GM12878 (cell line): Measurements from ENCODE around the gene LTA. TPM values are rescaled to one million over a fixed set of nuclear protein-coding genes. Genes with fewer than 3 reads are reported as not detected.

ENCODE experiments used
- ATF7 ChIP-seq: fragments of 450-650 bp; IDR thresholded peaks from 2 replicates; pipeline ENCODE4 v1.6.1; 2016; ENCODE audit warnings: low read depth, mild to moderate bottlenecking
- BHLHE40 ChIP-seq, 2 experiments: fragments of 450-650 bp in 1 of 2; IDR thresholded peaks; 2 replicates each; pipeline ENCODE4 v1.6.1; 2011 to 2017; ENCODE audit warnings: low read depth in 2 of 2, borderline replicate concordance in 1 of 2, improper control_type of control experiment in 1 of 2, low read length in 1 of 2, mild to moderate bottlenecking in 1 of 2
- CEBPB ChIP-seq, 2 experiments: fragments of 150-350 bp in 1 of 2; IDR thresholded peaks; 2 replicates each; pipeline ENCODE4 v1.6.1; 2012 to 2014; ENCODE audit warnings: low read depth in 2 of 2, low read length in 2 of 2, borderline replicate concordance in 1 of 2, inconsistent platforms in 1 of 2
- CHD2 ChIP-seq: IDR thresholded peaks from 2 replicates; pipeline ENCODE4 v1.6.1; 2011; ENCODE audit warnings: low read depth, low read length, improper control_type of control experiment, borderline replicate concordance
- CREM ChIP-seq: IDR thresholded peaks from 2 replicates; pipeline ENCODE4 v1.6.1; 2014; ENCODE audit warnings: antibody characterized with exemption, low read depth
- EGR1 ChIP-seq, 2 experiments: IDR thresholded peaks; 1 replicate in 1 of 2; 2 replicates in 1 of 2; pipeline ENCODE4 v1.6.1; 2011 to 2012; ENCODE audit warnings: low read depth in 2 of 2, low read length in 2 of 2, borderline replicate concordance in 1 of 2, mild to moderate bottlenecking in 1 of 2, moderate library complexity in 1 of 2
- EP300 ChIP-seq, 2 experiments: fragments of 150-350 bp in 1 of 2; IDR thresholded peaks; 2 replicates each; pipeline ENCODE4 v1.6.1; 2011 to 2012; ENCODE audit warnings: low read depth in 2 of 2, low read length in 2 of 2, borderline replicate concordance in 1 of 2, improper control_type of control experiment in 1 of 2, inconsistent platforms in 1 of 2; ENCODE audit not compliant: control insufficient read depth in 1 of 2
- ETV6 ChIP-seq, 2 experiments: fragments of 450-650 bp in 1 of 2; IDR thresholded peaks in 1 of 2; conservative IDR thresholded peaks in 1 of 2; 2 replicates each; pipeline ENCODE4 v1.6.1; 2014; ENCODE audit warnings: antibody characterized with exemption in 1 of 2, borderline replicate concordance in 1 of 2, low read depth in 1 of 2, mild to moderate bottlenecking in 1 of 2, moderate library complexity in 1 of 2
- GATAD2B ChIP-seq: fragments of 450-650 bp; conservative IDR thresholded peaks from 2 replicates; pipeline ENCODE4 v1.6.1; 2017; ENCODE audit warnings: low read depth, mild to moderate bottlenecking, moderate library complexity
- HDGF ChIP-seq: fragments of 450-650 bp; IDR thresholded peaks from 2 replicates; pipeline ENCODE4 v1.6.1; 2016; ENCODE audit warnings: antibody characterized with exemption
- IRF3 ChIP-seq: fragments of 450-650 bp; IDR thresholded peaks from 2 replicates; pipeline ENCODE4 v1.6.1; 2014; ENCODE audit warnings: mild to moderate bottlenecking
- IRF4 ChIP-seq: IDR thresholded peaks from 2 replicates; pipeline ENCODE4 v1.6.1; 2011; ENCODE audit warnings: low read depth, low read length
- MAX ChIP-seq: IDR thresholded peaks from 2 replicates; pipeline ENCODE4 v1.6.1; 2012; ENCODE audit warnings: low read depth, low read length, improper control_type of control experiment
- NR2F1 ChIP-seq: fragments of 450-650 bp; conservative IDR thresholded peaks from 2 replicates; pipeline ENCODE4 v1.6.1; 2017; ENCODE audit warnings: mild to moderate bottlenecking
- POU2F2 ChIP-seq: IDR thresholded peaks from 3 replicates; pipeline ENCODE4 v1.6.1; 2011; ENCODE audit warnings: low read depth, mild to moderate bottlenecking, low read length, borderline replicate concordance
- SRF ChIP-seq, 2 experiments: IDR thresholded peaks; 2 replicates each; pipeline ENCODE4 v1.6.1; 2011; ENCODE audit warnings: low read depth in 2 of 2, low read length in 2 of 2, mild to moderate bottlenecking in 1 of 2, moderate library complexity in 1 of 2
- TCF12 ChIP-seq: IDR thresholded peaks from 2 replicates; pipeline ENCODE4 v1.6.1; 2011; ENCODE audit warnings: low read depth, mild to moderate bottlenecking, low read length
- ZNF384 ChIP-seq: IDR thresholded peaks from 2 replicates; pipeline ENCODE4 v1.6.1; 2012; ENCODE audit warnings: low read depth, mild to moderate bottlenecking, low read length, improper control_type of control experiment, borderline replicate concordance
- ZNF622 ChIP-seq: fragments of 450-650 bp; IDR thresholded peaks from 2 replicates; pipeline ENCODE4 v1.6.1; 2017; ENCODE audit warnings: mild to moderate bottlenecking, inconsistent platforms
- polyA plus RNA-seq, 11 experiments: library from polyadenylated mRNA; depleted of rRNA in 4 of 11; unstranded in 6 of 11; stranded (reverse) in 5 of 11; fragments of >200 nt; fragmentation: Nextera tagmentation in 4 of 11; fragmentation: Illumina TruSeq in 1 of 11; extraction: Ambion mirVana in 4 of 11; extraction: Trizol in 1 of 11; gene quantifications; 1 replicate in 1 of 11; 2 replicates in 10 of 11; pipeline versions ENCODE4 v1.2.1 to v1.2.3, GENCODE V29; 2011 to 2016; ENCODE audit warnings: inconsistent platforms in 2 of 11, missing spikeins in 2 of 11, low read depth in 1 of 11
- total RNA-seq, 4 experiments: library from RNA; depleted of rRNA in 3 of 4; stranded (reverse); fragments of >200 nt in 3 of 4; fragmentation: Illumina TruSeq in 1 of 4; extraction: Trizol in 1 of 4; gene quantifications; 2 replicates each; pipeline versions ENCODE4 v1.2.1 to v1.2.3, GENCODE V29; 2013 to 2021

LTA gene
- total and polyA plus RNA-seq, 10 of the 15 experiments (the other 5 are each of a cell fraction or from before 2014, with no cell fraction given) = 27.5 to 100 (median 75.1) TPM

GRCh38 chr6:31567531-31568370, 4.3 kb upstream of the LTA start (continued):
- peak; percentile 71; the same call in 1 of the 2 replicates for TF ChIP-seq CREM
- TF ChIP-seq ETV6 (conservative IDR thresholded peaks at IDR 0.05 in 1 of 2, IDR thresholded peaks at IDR 0.05 in 1 of 2; ENCODE audit: borderline replicate concordance in 1 of 2, low read depth in 1 of 2) = peak in 1 of 2 experiments; percentile 72; a peak in 2 of 4 replicates
- TF ChIP-seq GATAD2B = 0 out of 2 replicates have a peak, but pooled peaks have one; percentile 20
- TF ChIP-seq EP300 (IDR thresholded peaks at IDR 0.05; ENCODE audit: borderline replicate concordance in 1 of 2, control insufficient read depth in 1 of 2, low read depth in 2 of 2, low read length in 2 of 2) = peak in 1 of 2 experiments; percentile 16; a peak in 1 of 4 replicates
- 0 out of 2 replicates have a peak, but pooled peaks have one; percentile 18 for TF ChIP-seq CHD2
- no peak for TF ChIP-seq IRF3
- TF ChIP-seq POU2F2 = peak; percentile 26; the same call in 1 of the 3 replicates
- TF ChIP-seq BHLHE40 (IDR thresholded peaks at IDR 0.05; ENCODE audit: borderline replicate concordance in 1 of 2, low read depth in 2 of 2, low read length in 1 of 2) = peak in 1 of 2 experiments; percentile 9; a peak in 1 of 4 replicates
- peak; percentile 87 for TF ChIP-seq NR2F1
- no peak for TF ChIP-seq ZNF622
- peak; percentile 82 for TF ChIP-seq HDGF
- TF ChIP-seq TCF12 = peak; percentile 43; the same call in 1 of the 2 replicates
- TF ChIP-seq IRF4 = peak; percentile 61; the same call in 1 of the 2 replicates
- TF ChIP-seq MAX = no peak
- 0 out of 3 replicates have a peak, but pooled peaks of 1 of the 2 experiments have one; percentile 22 for TF ChIP-seq EGR1 (IDR thresholded peaks at IDR 0.05; ENCODE audit: borderline replicate concordance in 1 of 2, low read depth in 2 of 2, low read length in 2 of 2)
- peak; percentile 63 for TF ChIP-seq ATF7
- TF ChIP-seq SRF (IDR thresholded peaks at IDR 0.05; ENCODE audit: low read depth in 2 of 2, low read length in 2 of 2) = 0 out of 4 replicates have a peak, but pooled peaks of 1 of the 2 experiments have one; percentile 28
- TF ChIP-seq ZNF384 = peak; percentile 16; the same call in 1 of the 2 replicates
- TF ChIP-seq CEBPB (IDR thresholded peaks at IDR 0.05; ENCODE audit: borderline replicate concordance in 1 of 2, low read depth in 2 of 2, low read length in 2 of 2) = no peak
